OCI-LY1 (cell line): ENCODE data around the gene SHKBP1.

ENCODE experiments used
- H2AFZ ChIP-seq: fragments of 200-600 bp; sonication (generic), shearing (Covaris generic); 2 replicates; pipeline ENCODE4 v1.6.0; 2014; ENCODE audit warnings: antibody characterized with exemption, mild to moderate bottlenecking, low read length
- H3F3A ChIP-seq: fragments of 200-600 bp; sonication (generic), shearing (Covaris generic); 2 replicates; pipeline ENCODE4 v1.6.0; 2014; ENCODE audit warnings: mild to moderate bottlenecking, antibody characterized with exemption, low read length, moderate library complexity; ENCODE audit not compliant: insufficient read depth
- H3K27ac ChIP-seq: fragments of 200-600 bp; sonication (generic); 2 replicates; pipeline ENCODE4 v1.5.1; 2014; ENCODE audit warnings: low read length, mixed run types, mild to moderate bottlenecking, low read depth; ENCODE audit not compliant: poor library complexity, severe bottlenecking
- H3K27me3 ChIP-seq: fragments of 200-600 bp; sonication (generic); 2 replicates; pipeline ENCODE4 v1.6.0; 2014; ENCODE audit warnings: antibody characterized with exemption, mild to moderate bottlenecking, low read length, moderate library complexity; ENCODE audit not compliant: insufficient read depth
- H3K36me3 ChIP-seq: fragments of 200-600 bp; sonication (generic); 2 replicates; pipeline ENCODE4 v1.6.1; 2014; ENCODE audit warnings: mild to moderate bottlenecking, antibody characterized with exemption, low read length, moderate library complexity, mixed read lengths; ENCODE audit not compliant: insufficient read depth
- H3K4me1 ChIP-seq: fragments of 200-600 bp; sonication (generic); 2 replicates; pipeline ENCODE4 v1.5.1; 2014; ENCODE audit warnings: mild to moderate bottlenecking, low read length, moderate library complexity; ENCODE audit not compliant: insufficient read depth, severe bottlenecking
- H3K4me2 ChIP-seq: fragments of 200-600 bp; sonication (generic), shearing (Covaris generic); 2 replicates; pipeline ENCODE4 v1.6.1; 2014; ENCODE audit warnings: low read length
- H3K4me3 ChIP-seq: fragments of 200-600 bp; sonication (generic); 2 replicates; pipeline ENCODE4 v1.5.1; 2014; ENCODE audit warnings: low read length, low read depth, mild to moderate bottlenecking, mixed read lengths; ENCODE audit not compliant: poor library complexity, severe bottlenecking
- H3K79me2 ChIP-seq: fragments of 200-600 bp; shearing (Covaris generic); 2 replicates; pipeline ENCODE4 v1.6.1; 2016; ENCODE audit warnings: mixed run types, low read length, mixed read lengths; ENCODE audit not compliant: insufficient read depth
- H3K9ac ChIP-seq: fragments of 200-600 bp; sonication (generic), shearing (Covaris generic); 2 replicates; pipeline ENCODE4 v1.6.1; 2014; ENCODE audit warnings: mild to moderate bottlenecking, low read length, mixed read lengths
- H3K9me2 ChIP-seq: fragments of 200-600 bp; sonication (generic), shearing (Covaris generic); 2 replicates; pipeline ENCODE4 v1.6.1; 2014; ENCODE audit warnings: low read depth, mild to moderate bottlenecking, low read length, mixed read lengths
- H3K9me3 ChIP-seq: fragments of 200-600 bp; shearing (Covaris generic); 2 replicates; pipeline ENCODE4 v1.6.1; 2014; ENCODE audit warnings: low read length, mixed read lengths
- H4K20me1 ChIP-seq: fragments of 200-600 bp; sonication (generic), shearing (Covaris generic); 2 replicates; pipeline ENCODE4 v1.6.0; 2016; ENCODE audit warnings: mild to moderate bottlenecking, low read length; ENCODE audit not compliant: insufficient read depth
- EZH2 ChIP-seq: fragments of 200-600 bp; sonication (generic), shearing (Covaris generic); IDR thresholded peaks from 2 replicates; pipeline ENCODE4 v1.8.0; 2017; ENCODE audit warnings: borderline replicate concordance, mixed run types, mild to moderate bottlenecking, antibody characterized with exemption, low read length, moderate library complexity, mixed read lengths
- TF ChIP-seq, protein P1 (sequence below): fragments of 200-600 bp; sonication (generic), shearing (Covaris generic); IDR thresholded peaks from 2 replicates; pipeline ENCODE4 v1.5.1; 2017; ENCODE audit warnings: mild to moderate bottlenecking, antibody characterized with exemption, low read length, moderate library complexity, mixed read lengths

The SHKBP1 gene

DNA sequence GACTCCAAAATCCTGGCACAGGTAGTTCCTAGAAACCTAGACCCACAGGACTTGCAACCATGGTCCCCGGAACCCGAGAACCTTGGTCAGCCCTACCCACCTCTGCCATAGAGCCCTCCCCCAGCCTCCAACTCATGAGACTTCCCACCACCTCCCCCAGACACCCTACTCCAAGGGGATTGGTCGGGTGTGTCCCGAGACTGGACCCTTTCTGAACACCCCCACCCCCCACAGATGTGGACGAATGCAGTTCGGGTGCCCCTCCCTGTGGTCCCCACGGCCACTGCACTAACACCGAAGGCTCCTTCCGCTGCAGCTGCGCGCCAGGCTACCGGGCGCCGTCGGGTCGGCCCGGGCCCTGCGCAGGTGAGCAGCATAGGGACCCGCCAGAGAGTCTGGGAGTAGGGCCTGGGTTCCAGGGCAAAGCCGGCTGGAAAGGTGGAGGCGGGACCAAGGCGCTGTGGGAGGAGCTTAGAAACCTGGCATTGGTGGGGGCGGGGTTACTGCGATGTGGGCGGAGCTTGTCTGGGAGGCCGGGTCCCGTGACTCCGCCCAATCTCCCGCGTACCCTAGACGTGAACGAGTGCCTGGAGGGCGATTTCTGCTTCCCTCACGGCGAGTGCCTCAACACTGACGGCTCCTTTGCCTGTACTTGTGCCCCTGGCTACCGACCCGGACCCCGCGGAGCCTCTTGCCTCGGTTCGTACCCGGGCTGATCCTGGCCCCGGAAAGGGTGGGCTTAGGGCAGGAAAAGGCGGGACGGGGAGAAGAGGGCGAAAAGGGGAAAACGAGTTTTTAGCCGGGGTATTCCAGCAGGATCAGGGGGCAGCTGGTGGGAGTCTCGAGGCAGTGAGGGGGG lies 36.4 kb downstream of the SHKBP1 start:
- Histone ChIP-seq H3K36me3 (peaks cover 20% of the 10 kb centered on the region; the same call in 1 of the 2 replicates), H4K20me1 (no peaks in the 10 kb centered on the region), H3K79me2 (no peaks in the 10 kb centered on the region), H3K27me3 (no peaks in the 10 kb centered on the region), H3K4me2 (peak overlapping the region; percentile 91), H3K9me3 (no peaks in the 10 kb centered on the region), H3K4me1 (peaks cover 41% of the 10 kb centered on the region), H3K9ac (peak overlapping the region; percentile 80), H3F3A (no peaks in the 10 kb centered on the region), H3K9me2 (no peaks in the 10 kb centered on the region), H3K27ac (peak overlapping the region; percentile 89), H2AFZ (no peak overlapping the region), H3K4me3 (peak overlapping the region; percentile 82)
- no peak for TF ChIP-seq EZH2
- TF ChIP-seq, protein P1, sequence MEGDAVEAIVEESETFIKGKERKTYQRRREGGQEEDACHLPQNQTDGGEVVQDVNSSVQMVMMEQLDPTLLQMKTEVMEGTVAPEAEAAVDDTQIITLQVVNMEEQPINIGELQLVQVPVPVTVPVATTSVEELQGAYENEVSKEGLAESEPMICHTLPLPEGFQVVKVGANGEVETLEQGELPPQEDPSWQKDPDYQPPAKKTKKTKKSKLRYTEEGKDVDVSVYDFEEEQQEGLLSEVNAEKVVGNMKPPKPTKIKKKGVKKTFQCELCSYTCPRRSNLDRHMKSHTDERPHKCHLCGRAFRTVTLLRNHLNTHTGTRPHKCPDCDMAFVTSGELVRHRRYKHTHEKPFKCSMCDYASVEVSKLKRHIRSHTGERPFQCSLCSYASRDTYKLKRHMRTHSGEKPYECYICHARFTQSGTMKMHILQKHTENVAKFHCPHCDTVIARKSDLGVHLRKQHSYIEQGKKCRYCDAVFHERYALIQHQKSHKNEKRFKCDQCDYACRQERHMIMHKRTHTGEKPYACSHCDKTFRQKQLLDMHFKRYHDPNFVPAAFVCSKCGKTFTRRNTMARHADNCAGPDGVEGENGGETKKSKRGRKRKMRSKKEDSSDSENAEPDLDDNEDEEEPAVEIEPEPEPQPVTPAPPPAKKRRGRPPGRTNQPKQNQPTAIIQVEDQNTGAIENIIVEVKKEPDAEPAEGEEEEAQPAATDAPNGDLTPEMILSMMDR = no peak

DNA sequence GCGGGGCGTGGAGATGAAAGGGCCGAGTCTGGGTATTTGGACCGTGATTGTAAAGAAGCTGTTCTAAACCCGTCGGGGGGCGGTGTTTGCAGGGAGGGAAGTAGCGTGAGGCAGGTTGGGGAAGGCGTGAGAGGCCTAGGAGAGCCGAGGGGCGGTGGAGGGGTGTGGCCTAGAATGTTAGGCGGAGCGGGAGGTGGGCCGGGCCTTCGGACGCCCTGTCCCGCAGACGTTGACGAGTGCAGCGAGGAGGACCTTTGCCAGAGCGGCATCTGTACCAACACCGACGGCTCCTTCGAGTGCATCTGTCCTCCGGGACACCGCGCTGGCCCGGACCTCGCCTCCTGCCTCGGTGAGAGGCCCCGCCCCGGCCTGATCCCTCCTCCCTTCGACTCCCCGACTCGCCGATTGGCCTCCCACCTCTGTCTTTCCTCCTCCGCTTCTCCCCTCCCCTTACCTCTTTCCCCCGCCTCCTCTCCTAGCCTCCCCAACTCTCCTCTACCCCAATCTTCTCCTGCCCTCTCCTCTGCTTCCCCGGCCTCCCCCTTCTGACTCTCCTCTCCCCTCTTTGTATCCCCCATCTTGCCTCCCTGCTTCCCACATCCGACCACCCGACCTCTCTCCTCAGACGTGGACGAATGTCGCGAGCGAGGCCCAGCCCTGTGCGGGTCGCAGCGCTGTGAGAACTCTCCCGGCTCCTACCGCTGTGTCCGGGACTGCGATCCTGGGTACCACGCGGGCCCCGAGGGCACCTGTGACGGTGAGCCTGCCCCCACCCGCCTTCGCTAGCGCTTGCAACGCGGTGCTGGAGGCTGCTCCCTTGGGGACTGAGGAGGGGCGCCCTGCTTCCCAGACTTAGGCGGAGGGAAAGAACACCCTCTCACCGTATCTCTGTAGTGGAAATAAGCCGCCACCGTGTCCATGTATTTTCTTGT lies 37.3 kb downstream of the SHKBP1 start:
- H3K4me1 ChIP-seq = peaks cover 40% of the 10 kb centered on the region
- no peak for TF ChIP-seq EZH2
- TF ChIP-seq, protein P1 = no peak
- H3K9ac ChIP-seq = peak overlapping the region; percentile 80
- H3K4me2 ChIP-seq = peak overlapping the region; percentile 91
- H3F3A ChIP-seq = no peaks in the 10 kb centered on the region
- H3K27ac ChIP-seq = peak overlapping the region; percentile 87
- H3K79me2 ChIP-seq = no peaks in the 10 kb centered on the region
- H2AFZ ChIP-seq = no peak overlapping the region
- H4K20me1 ChIP-seq = no peaks in the 10 kb centered on the region
- peak overlapping the region; percentile 82 for H3K4me3 ChIP-seq
- peaks cover 28% of the 10 kb centered on the region; the same call in 1 of the 2 replicates for H3K36me3 ChIP-seq
- H3K9me2 ChIP-seq = no peaks in the 10 kb centered on the region
- no peaks in the 10 kb centered on the region for H3K27me3 ChIP-seq
- H3K9me3 ChIP-seq = no peaks in the 10 kb centered on the region

DNA sequence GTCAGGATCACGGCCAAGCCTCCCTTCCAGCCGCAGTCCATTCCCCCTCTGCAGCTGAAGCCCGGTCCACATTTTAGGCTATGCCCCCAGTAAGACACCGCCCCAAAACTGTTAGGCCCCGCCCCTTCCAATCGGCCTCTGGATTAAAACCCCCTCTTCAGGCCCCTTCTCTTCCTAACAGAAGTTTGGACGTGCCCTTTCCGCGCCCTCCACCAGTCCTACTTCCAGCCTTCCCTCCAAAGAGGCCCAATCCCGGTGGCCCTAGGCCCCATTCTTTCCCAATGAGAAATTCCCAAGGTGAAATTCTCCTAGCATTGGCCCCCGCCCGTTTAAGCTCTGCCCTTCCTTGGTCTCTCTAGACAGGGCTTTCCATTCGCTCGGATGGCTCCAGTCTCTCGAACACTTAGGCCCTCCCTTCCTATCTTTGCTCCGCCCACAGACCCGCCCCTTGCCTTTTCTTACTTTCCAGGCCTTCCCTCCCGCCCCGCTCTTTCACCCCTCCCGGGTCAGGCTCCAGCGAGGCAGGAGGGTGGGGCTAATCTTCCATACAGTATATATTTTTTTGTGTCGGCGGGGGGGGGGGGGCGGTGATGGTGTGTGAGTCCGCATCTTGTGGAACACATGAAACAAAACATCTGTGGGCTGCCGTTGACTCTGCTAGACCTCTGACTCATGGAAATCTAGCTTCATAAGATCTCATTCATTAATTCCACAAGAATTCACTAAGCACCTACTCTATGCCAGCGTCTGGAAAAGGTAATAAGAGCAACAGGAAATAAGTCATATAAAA lies 38.1 kb downstream of the SHKBP1 start:
- no peaks in the 10 kb centered on the region for H3K79me2 ChIP-seq
- no peak for TF ChIP-seq EZH2
- TF ChIP-seq, protein P1 = no peak
- peak overlapping the region; percentile 87 for H3K27ac ChIP-seq
- H3K9ac ChIP-seq = peak overlapping the region; percentile 80
- peaks cover 34% of the 10 kb centered on the region for H3K4me1 ChIP-seq
- H3K36me3 ChIP-seq = peaks cover 37% of the 10 kb centered on the region
- no peaks in the 10 kb centered on the region for H3K9me3 ChIP-seq
- peak overlapping the region; percentile 82 for H3K4me3 ChIP-seq
- no peak overlapping the region for H2AFZ ChIP-seq
- no peaks in the 10 kb centered on the region for H3F3A ChIP-seq
- no peaks in the 10 kb centered on the region for H4K20me1 ChIP-seq
- peak overlapping the region; percentile 91 for H3K4me2 ChIP-seq
- no peaks in the 10 kb centered on the region for H3K27me3 ChIP-seq
- H3K9me2 ChIP-seq = no peaks in the 10 kb centered on the region
